Measurements from ENCODE around the gene ARHGEF7. TPM values are rescaled to one million over a fixed set of nuclear protein-coding genes. Genes with fewer than 3 reads are reported as not detected.

ARHGEF7 gene
- polyA plus RNA-seq, 1 donor (not counting 4 experiments of a cell fraction or from before 2014, with no cell fraction given), result 25.2 TPM

DNA sequence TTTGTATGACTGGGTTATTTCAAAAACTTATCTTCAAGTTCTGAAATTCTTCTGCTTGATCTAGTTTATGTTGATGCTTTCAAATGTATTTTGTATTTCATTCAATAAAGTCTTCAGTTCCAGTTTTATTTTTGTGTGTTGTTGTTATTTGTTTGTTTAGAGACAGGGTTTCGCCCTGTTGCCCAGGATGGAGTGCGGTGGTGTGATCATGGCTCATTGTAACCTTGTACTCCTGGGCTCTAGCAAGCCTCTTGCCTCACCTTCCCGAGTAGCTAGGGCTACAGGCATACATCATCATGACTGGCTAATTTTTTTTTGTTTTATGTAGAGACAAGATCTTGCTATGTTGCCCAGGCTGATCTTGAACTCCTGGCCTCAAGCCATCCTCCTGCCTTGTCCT is 40.3 kb upstream of the ARHGEF7 start:
- H3K4me1 ChIP-seq (ENCODE audit: control insufficient read depth, extremely low read depth, insufficient read depth, low read length), result no peaks in the 10 kb centered on the region
- H3K79me2 ChIP-seq (ENCODE audit: control insufficient read depth, insufficient read depth, low read length), result no peaks in the 10 kb centered on the region
- H4K20me1 ChIP-seq (ENCODE audit: control insufficient read depth, extremely low read depth, insufficient read depth, low read length), result no peaks in the 10 kb centered on the region
- dilution Hi-C loops (cut with MboI; ENCODE audit: extremely low pct_ligation_motif_present, low sequenced_read_pairs), result no loop called here
- no peaks in the 10 kb centered on the region for H3K9me3 ChIP-seq (ENCODE audit: control insufficient read depth, low read depth, low read length)
- H2AFZ ChIP-seq (ENCODE audit: control insufficient read depth, low read length), result no peak overlapping the region
- H3K4me2 ChIP-seq (ENCODE audit: control insufficient read depth, extremely low read depth, insufficient read depth, low read depth, low read length), result no peak overlapping the region
- TF ChIP-seq, protein P1, sequence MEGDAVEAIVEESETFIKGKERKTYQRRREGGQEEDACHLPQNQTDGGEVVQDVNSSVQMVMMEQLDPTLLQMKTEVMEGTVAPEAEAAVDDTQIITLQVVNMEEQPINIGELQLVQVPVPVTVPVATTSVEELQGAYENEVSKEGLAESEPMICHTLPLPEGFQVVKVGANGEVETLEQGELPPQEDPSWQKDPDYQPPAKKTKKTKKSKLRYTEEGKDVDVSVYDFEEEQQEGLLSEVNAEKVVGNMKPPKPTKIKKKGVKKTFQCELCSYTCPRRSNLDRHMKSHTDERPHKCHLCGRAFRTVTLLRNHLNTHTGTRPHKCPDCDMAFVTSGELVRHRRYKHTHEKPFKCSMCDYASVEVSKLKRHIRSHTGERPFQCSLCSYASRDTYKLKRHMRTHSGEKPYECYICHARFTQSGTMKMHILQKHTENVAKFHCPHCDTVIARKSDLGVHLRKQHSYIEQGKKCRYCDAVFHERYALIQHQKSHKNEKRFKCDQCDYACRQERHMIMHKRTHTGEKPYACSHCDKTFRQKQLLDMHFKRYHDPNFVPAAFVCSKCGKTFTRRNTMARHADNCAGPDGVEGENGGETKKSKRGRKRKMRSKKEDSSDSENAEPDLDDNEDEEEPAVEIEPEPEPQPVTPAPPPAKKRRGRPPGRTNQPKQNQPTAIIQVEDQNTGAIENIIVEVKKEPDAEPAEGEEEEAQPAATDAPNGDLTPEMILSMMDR (optimal IDR thresholded peaks at IDR 0.05 in 1 of 3, IDR thresholded peaks at IDR 0.05 in 1 of 3, conservative IDR thresholded peaks at IDR 0.05 in 1 of 3; ENCODE audit: extremely low read depth in 1 of 3, insufficient read depth in 2 of 3, low read length in 3 of 3), result no peak
- no peak for TF ChIP-seq EZH2 (IDR thresholded peaks at IDR 0.05; ENCODE audit: low read length)
- no peak overlapping the region for H3K9ac ChIP-seq (ENCODE audit: control insufficient read depth, extremely low read depth, insufficient read depth, low read length)
- FAIRE-seq (no peak), DNase-seq (ENCODE audit: low read depth, low spot score) (no peak)
- no peak overlapping the region for H3K4me3 ChIP-seq (ENCODE audit: control insufficient read depth in 2 of 3, extremely low read depth in 1 of 3, insufficient read depth in 2 of 3, low read depth in 1 of 3, low read length in 3 of 3)
- H3K36me3 ChIP-seq (ENCODE audit: control insufficient read depth in 2 of 2, extremely low read depth in 1 of 2, insufficient read depth in 2 of 2, low read length in 2 of 2), result no peaks in the 10 kb centered on the region
- no peak overlapping the region for H3K27ac ChIP-seq (ENCODE audit: control insufficient read depth, insufficient read depth, low read length)
- H3K27me3 ChIP-seq (ENCODE audit: control insufficient read depth, extremely low read depth, insufficient read depth, low read length), result no peaks in the 10 kb centered on the region
- no peaks in the 10 kb centered on the region for H3K9me1 ChIP-seq (ENCODE audit: control insufficient read depth, extremely low read depth, insufficient read depth, low read length)

DNA sequence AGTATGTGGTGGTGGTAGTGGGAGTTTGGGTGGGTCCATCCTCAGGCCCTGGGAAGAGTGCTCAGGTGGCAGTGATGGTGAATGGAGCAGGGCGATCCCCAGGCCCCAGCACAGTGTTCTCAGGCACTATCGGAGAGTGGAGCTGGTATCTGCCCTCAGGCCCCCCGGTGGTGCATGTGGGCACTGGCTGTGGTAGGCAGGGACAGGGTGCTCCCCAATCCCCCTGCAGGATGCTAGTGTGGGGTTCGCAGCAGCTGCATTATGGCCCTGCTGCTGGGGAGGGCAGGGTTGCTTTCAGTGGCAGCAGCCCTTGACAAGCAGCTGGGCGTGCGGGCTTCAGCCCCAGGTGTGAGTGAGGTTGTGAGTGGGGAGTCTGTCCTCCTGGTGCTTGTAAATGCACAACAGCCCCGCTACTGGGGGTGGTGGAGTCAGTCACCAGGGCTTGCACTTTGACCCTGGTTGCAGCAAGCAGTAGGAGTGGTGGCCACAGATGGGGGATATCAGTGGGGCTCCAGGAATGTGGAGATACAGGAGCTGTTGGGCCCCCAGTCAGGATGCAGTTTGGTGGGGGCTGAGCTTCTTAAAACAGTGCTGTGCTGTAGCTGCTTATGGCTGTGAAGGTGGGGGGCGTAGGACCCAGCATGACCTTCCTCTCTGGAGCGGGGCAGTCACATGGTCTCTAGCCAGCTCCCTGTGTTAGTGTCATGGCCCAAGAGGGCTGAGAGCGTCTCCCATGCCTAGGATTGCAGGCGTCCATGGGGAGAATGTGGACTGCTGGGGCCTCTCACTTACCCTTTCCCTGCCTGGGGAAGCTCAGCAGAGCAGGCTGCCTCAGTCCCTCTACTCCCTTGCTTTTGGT is 38.7 kb upstream of the ARHGEF7 start:
- dilution Hi-C loops (cut with MboI; ENCODE audit: extremely low pct_ligation_motif_present, low sequenced_read_pairs), result no loop called here

More for the DNA sequence above, 38.7 kb upstream of the ARHGEF7 start:
- Histone ChIP-seq H4K20me1 (ENCODE audit: control insufficient read depth, extremely low read depth, insufficient read depth, low read length) (no peaks in the 10 kb centered on the region), H3K9ac (ENCODE audit: control insufficient read depth, extremely low read depth, insufficient read depth, low read length) (no peak overlapping the region), H3K4me2 (ENCODE audit: control insufficient read depth, extremely low read depth, insufficient read depth, low read depth, low read length) (no peak overlapping the region), H3K9me1 (ENCODE audit: control insufficient read depth, extremely low read depth, insufficient read depth, low read length) (no peaks in the 10 kb centered on the region), H3K27me3 (ENCODE audit: control insufficient read depth, extremely low read depth, insufficient read depth, low read length) (no peaks in the 10 kb centered on the region), H3K79me2 (ENCODE audit: control insufficient read depth, insufficient read depth, low read length) (no peaks in the 10 kb centered on the region), H3K9me3 (ENCODE audit: control insufficient read depth, low read depth, low read length) (no peaks in the 10 kb centered on the region), H2AFZ (ENCODE audit: control insufficient read depth, low read length) (no peak overlapping the region), H3K36me3 (ENCODE audit: control insufficient read depth in 2 of 2, extremely low read depth in 1 of 2, insufficient read depth in 2 of 2, low read length in 2 of 2) (no peaks in the 10 kb centered on the region), H3K4me3 (ENCODE audit: control insufficient read depth in 2 of 3, extremely low read depth in 1 of 3, insufficient read depth in 2 of 3, low read depth in 1 of 3, low read length in 3 of 3) (no peak overlapping the region), H3K27ac (ENCODE audit: control insufficient read depth, insufficient read depth, low read length) (no peak overlapping the region), H3K4me1 (ENCODE audit: control insufficient read depth, extremely low read depth, insufficient read depth, low read length) (no peaks in the 10 kb centered on the region)
- no peak for FAIRE-seq
- DNase-seq (ENCODE audit: low read depth, low spot score), result no peak
- TF ChIP-seq, protein P1 (optimal IDR thresholded peaks at IDR 0.05 in 1 of 3, IDR thresholded peaks at IDR 0.05 in 1 of 3, conservative IDR thresholded peaks at IDR 0.05 in 1 of 3; ENCODE audit: extremely low read depth in 1 of 3, insufficient read depth in 2 of 3, low read length in 3 of 3), result no peak
- TF ChIP-seq EZH2 (IDR thresholded peaks at IDR 0.05; ENCODE audit: low read length), result no peak
